WI38 (cell line): Measurements from ENCODE around the gene WDTC1.

ENCODE experiments used
- H3K4me3 ChIP-seq: 2 replicates; pipeline ENCODE4 v1.5.1; 2011; ENCODE audit warnings: low read depth, mild to moderate bottlenecking, control low read depth, low read length
- CTCF ChIP-seq: IDR thresholded peaks from 2 replicates; pipeline ENCODE4 v1.5.1; 2012; ENCODE audit warnings: low read depth, mild to moderate bottlenecking, control low read depth, low read length

Gene WDTC1

GRCh38 chr1:27298632-27299384 is 64.4 kb downstream of the WDTC1 start:
- TF ChIP-seq CTCF, result no peak
- no peak overlapping the region for H3K4me3 ChIP-seq

GRCh38 chr1:27299385-27300271 is 65.2 kb downstream of the WDTC1 start:
- no peak overlapping the region for H3K4me3 ChIP-seq
- no peak for TF ChIP-seq CTCF

DNA sequence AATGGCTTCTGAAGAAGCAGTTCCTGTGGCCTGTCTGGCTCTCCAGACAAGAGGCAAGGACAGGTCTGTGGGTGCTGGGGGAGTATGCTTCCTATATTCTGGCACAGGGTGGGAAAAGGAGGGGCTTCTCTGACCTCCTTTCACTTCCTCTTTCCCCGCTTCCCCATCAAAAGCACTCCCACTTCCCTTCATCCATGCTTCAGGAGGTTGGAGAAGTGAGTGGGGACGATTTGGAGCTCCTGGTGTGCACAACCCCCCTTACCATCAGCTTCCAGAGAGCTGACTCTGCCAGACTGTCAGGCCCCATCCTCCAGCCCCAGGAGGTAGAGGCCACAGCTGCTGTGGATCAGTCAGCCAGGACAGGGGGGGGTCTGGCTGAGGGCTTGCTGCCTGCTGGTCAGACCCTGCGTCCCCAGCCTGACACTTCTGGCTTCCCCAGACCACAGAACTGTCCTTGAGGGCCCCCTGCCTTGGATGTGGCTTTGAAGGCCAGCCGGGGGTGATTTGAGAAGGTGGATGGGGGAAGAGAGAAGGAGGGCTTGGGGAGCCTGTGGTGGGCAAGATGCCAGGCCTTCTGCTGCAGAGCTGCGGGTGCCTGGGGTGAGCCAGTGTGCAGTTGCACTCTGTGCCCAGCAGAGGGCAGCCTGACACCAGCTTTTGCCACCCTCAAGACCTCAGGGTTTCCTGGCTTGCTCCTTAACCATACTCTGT is 66.1 kb downstream of the WDTC1 start:
- H3K4me3 ChIP-seq, result no peak overlapping the region
- peak; percentile 86 for TF ChIP-seq CTCF

DNA sequence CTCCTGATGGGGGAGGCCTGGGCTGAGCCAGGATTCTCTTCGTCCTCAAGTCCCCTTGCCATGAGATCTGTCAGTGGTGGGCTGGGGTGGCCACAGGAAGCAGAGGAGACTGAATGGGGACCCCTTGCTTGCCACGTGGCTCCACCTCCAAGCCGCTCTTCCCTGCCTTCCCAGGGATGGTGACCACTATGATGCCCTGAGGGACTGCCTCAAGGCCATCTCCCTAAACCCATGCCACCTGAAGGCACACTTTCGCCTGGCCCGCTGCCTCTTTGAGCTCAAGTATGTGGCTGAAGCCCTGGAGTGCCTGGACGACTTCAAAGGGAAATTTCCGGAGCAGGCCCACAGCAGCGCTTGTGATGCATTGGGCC is 66.6 kb downstream of the WDTC1 start:
- no peak for TF ChIP-seq CTCF
- H3K4me3 ChIP-seq, result no peak overlapping the region

- H3K4me3 ChIP-seq, result no peak overlapping the region
- no peak for TF ChIP-seq CTCF
Observed at GRCh38 chr1:27301582-27302199, 67.3 kb downstream of the WDTC1 start.

DNA sequence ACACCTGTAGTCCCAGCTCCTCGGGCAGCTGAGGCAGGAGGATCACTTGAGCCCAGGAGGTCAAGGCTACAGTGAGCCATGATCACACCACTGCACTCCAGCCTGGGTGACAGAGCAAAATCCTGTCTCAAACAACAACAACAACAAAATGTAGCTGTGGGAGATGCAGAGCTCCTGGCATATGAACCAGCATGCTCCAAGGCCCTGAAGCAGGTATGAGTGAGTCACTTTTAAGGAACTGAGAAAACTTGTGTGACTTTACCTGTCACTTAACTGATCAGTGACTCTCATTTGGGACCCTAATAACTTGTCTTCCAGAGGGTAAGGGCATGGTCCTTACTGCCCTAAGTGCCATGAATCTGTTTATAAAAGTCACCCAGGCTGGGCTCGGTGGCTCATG is 68.2 kb downstream of the WDTC1 start:
- H3K4me3 ChIP-seq, result no peak overlapping the region
- no peak for TF ChIP-seq CTCF
